PC-9 (cell line): ENCODE results near the gene SLC1A4. TPM values are rescaled to one million over a fixed set of nuclear protein-coding genes. Genes with fewer than 3 reads are reported as not detected.

Experiments used
- BruUV-seq: library from RNA; stranded (reverse); fragments of 400-500 nt; replicated peaks from 2 replicates; lab custom pipeline; 2021; lab: Mats Ljungman, UMichigan
- CTCF ChIA-PET: fragments of 300-600 bp; sonication (Branson Sonifier 250); formaldehyde crosslinking; loops from one replicate; lab custom pipeline; 2022; ENCODE audit warnings: antibody characterized with exemption; lab: Charles Lee
- POLR2A ChIA-PET: fragments of 300-600 bp; sonication (Branson Sonifier 250); formaldehyde crosslinking; loops from one replicate; lab custom pipeline; 2022; ENCODE audit warnings: antibody characterized with exemption; ENCODE audit not compliant: unreplicated experiment; lab: Charles Lee
- DNase-seq, 2 experiments: peaks; one replicate each; pipeline versions ENCODE4 v3.0.0 to v3.0.0-alpha.2; 2015 to 2022; ENCODE audit warnings: mixed read lengths in 1 of 2
- H2AFZ ChIP-seq: fragments of 200-600 bp; sonication (generic); 2 replicates; pipeline ENCODE4 v1.8.1; 2017; ENCODE audit warnings: antibody characterized with exemption
- H3F3A ChIP-seq: fragments of 200-600 bp; sonication (generic); 2 replicates; pipeline ENCODE4 v1.8.1; 2017; ENCODE audit warnings: antibody characterized with exemption, mild to moderate bottlenecking, low read depth; ENCODE audit not compliant: insufficient read depth
- H3K27ac ChIP-seq: fragments of 200-600 bp; sonication (generic); 2 replicates; pipeline ENCODE4 v1.6.1; 2016; ENCODE audit warnings: mixed run types
- H3K27me3 ChIP-seq: fragments of 200-600 bp; sonication (generic); 2 replicates; pipeline ENCODE4 v1.6.1; 2016; ENCODE audit warnings: low read depth, mixed run types; ENCODE audit not compliant: insufficient read depth
- H3K36me3 ChIP-seq: fragments of 200-600 bp; sonication (generic); 2 replicates; pipeline ENCODE4 v1.6.1; 2016; ENCODE audit warnings: low read depth, mixed run types
- H3K4me1 ChIP-seq: fragments of 200-600 bp; sonication (generic); replicated peaks from 2 replicates; pipeline ENCODE4 v1.6.1; 2016; ENCODE audit warnings: mixed run types; ENCODE audit not compliant: insufficient read depth
- H3K4me2 ChIP-seq: fragments of 200-600 bp; sonication (generic); 2 replicates; pipeline ENCODE4 v1.6.1; 2017; ENCODE audit warnings: mixed run types
- H3K4me3 ChIP-seq: fragments of 200-600 bp; sonication (generic); 2 replicates; pipeline ENCODE4 v1.6.1; 2016; ENCODE audit warnings: mixed run types
- H3K79me2 ChIP-seq: fragments of 200-600 bp; sonication (generic); 2 replicates; pipeline ENCODE4 v1.6.1; 2017; ENCODE audit warnings: low read depth, mixed run types
- H3K9me2 ChIP-seq: fragments of 200-600 bp; sonication (generic); 2 replicates; pipeline ENCODE4 v1.8.1; 2017; ENCODE audit warnings: mild to moderate bottlenecking; ENCODE audit not compliant: insufficient read depth
- H3K9me3 ChIP-seq: fragments of 200-600 bp; sonication (generic); 2 replicates; pipeline ENCODE4 v1.8.1; 2016; ENCODE audit warnings: low read depth; ENCODE audit not compliant: insufficient read depth
- H4K20me1 ChIP-seq: fragments of 200-600 bp; sonication (generic); 2 replicates; pipeline ENCODE4 v1.8.1; 2017; ENCODE audit not compliant: insufficient read depth
- CTCF ChIP-seq: fragments of 200-600 bp; sonication (generic); conservative IDR thresholded peaks from 2 replicates; pipeline ENCODE4 v1.6.1; 2017; ENCODE audit warnings: mixed run types, antibody characterized with exemption, mild to moderate bottlenecking, moderate library complexity
- EZH2 ChIP-seq: fragments of 200-600 bp; sonication (generic); IDR thresholded peaks from 2 replicates; pipeline ENCODE4 v1.8.0; 2017; ENCODE audit warnings: antibody characterized with exemption, low read depth
- intact Hi-C: fragments of 100-400 bp; cut with micrococcal nuclease; formaldehyde crosslinking; loops from one replicate; pipeline ENCODE4 v1.10.0; 2022; ENCODE audit not compliant: unreplicated experiment
- total RNA-seq: library from RNA; stranded (reverse); gene quantifications from 2 replicates; pipeline ENCODE4 v1.2.3, GENCODE V29; 2021

The SLC1A4 gene
- total RNA-seq, 1 experiment from 2014 or later = 8.7 TPM

- intact Hi-C loops = no loop called here
- Histone ChIP-seq H3K36me3 (no peaks in the 10 kb centered on the region), H3K27ac (no peak overlapping the region), H3K4me2 (no peak overlapping the region), H4K20me1 (no peaks in the 10 kb centered on the region), H3K79me2 (no peaks in the 10 kb centered on the region), H3K4me1 (peaks cover 12% of the 10 kb centered on the region), H3K4me3 (no peak overlapping the region), H3K27me3 (no peaks in the 10 kb centered on the region), H3K9me2 (no peaks in the 10 kb centered on the region), H3F3A (peaks cover 5% of the 10 kb centered on the region; the same call in 1 of the 2 replicates), H2AFZ (no peak overlapping the region), H3K9me3 (no peaks in the 10 kb centered on the region)
- TF ChIP-seq CTCF (no peak), EZH2 (no peak)
- CTCF ChIA-PET = interaction anchor here (0.5 to 0.7 kb wide), 3 partner anchors 9 to 185 kb away, joined by 3 to 5 read pairs (median 4); partner anchors contain the start of gene SLC1A4
- POLR2A ChIA-PET = no interaction called here
- BruUV-seq = no TSS peak
- DNase-seq = no peak
Measured at GRCh38 chr2:64979744-64980143, 9.5 kb upstream of the SLC1A4 start.

- no peak overlapping the region for H2AFZ ChIP-seq
- H3K4me2 ChIP-seq = no peak overlapping the region
- no peak for DNase-seq
- no peak for TF ChIP-seq CTCF
- H3K9me3 ChIP-seq = no peaks in the 10 kb centered on the region
- no peaks in the 10 kb centered on the region for H3K9me2 ChIP-seq
- no peaks in the 10 kb centered on the region for H4K20me1 ChIP-seq
- no peak overlapping the region for H3K4me3 ChIP-seq
- H3K27ac ChIP-seq = no peak overlapping the region
- no TSS peak for BruUV-seq
- H3K4me1 ChIP-seq = peaks cover 7% of the 10 kb centered on the region
- peaks cover 5% of the 10 kb centered on the region; the same call in 1 of the 2 replicates for H3F3A ChIP-seq
- no peaks in the 10 kb centered on the region for H3K27me3 ChIP-seq
- ChIA-PET CTCF (interaction anchor here (0.5 kb wide), 1 partner anchor 185 kb away, joined by 4 read pairs; no protein-coding TSS in a partner anchor), POLR2A (no interaction called here)
- no peaks in the 10 kb centered on the region for H3K79me2 ChIP-seq
- intact Hi-C loops = no loop called here
- no peaks in the 10 kb centered on the region for H3K36me3 ChIP-seq
Measured at GRCh38 chr2:64980183-64980582, 9.0 kb upstream of the SLC1A4 start.

GRCh38 chr2:64982311-64982857, 6.8 kb upstream of the SLC1A4 start:
- Histone ChIP-seq H3K4me1 (peaks cover 11% of the 10 kb centered on the region), H3K9me2 (no peaks in the 10 kb centered on the region), H3K36me3 (no peaks in the 10 kb centered on the region), H2AFZ (no peak overlapping the region), H3K27me3 (no peaks in the 10 kb centered on the region), H3K4me3 (no peak overlapping the region), H3K79me2 (no peaks in the 10 kb centered on the region), H3K9me3 (no peaks in the 10 kb centered on the region), H3F3A (0 out of 2 replicates have a peak, but pooled peaks cover 6% of the 10 kb centered on the region), H4K20me1 (no peaks in the 10 kb centered on the region), H3K4me2 (no peak overlapping the region), H3K27ac (no peak overlapping the region)
- intact Hi-C loops = no loop called here
- TF ChIP-seq CTCF (no peak), EZH2 (no peak)
- BruUV-seq = no TSS peak
- CTCF ChIA-PET = no interaction called here
- DNase-seq = no peak
- POLR2A ChIA-PET = no interaction called here
